ENCODE measurements around the gene ASB16. TPM values are rescaled to one million over a fixed set of nuclear protein-coding genes. Genes with fewer than 3 reads are reported as not detected.

The ASB16 gene
- total and polyA plus RNA-seq, 2 donors (not counting 1 experiment from before 2014, with no cell fraction given) = 0.17 TPM; not detected in 1

DNA sequence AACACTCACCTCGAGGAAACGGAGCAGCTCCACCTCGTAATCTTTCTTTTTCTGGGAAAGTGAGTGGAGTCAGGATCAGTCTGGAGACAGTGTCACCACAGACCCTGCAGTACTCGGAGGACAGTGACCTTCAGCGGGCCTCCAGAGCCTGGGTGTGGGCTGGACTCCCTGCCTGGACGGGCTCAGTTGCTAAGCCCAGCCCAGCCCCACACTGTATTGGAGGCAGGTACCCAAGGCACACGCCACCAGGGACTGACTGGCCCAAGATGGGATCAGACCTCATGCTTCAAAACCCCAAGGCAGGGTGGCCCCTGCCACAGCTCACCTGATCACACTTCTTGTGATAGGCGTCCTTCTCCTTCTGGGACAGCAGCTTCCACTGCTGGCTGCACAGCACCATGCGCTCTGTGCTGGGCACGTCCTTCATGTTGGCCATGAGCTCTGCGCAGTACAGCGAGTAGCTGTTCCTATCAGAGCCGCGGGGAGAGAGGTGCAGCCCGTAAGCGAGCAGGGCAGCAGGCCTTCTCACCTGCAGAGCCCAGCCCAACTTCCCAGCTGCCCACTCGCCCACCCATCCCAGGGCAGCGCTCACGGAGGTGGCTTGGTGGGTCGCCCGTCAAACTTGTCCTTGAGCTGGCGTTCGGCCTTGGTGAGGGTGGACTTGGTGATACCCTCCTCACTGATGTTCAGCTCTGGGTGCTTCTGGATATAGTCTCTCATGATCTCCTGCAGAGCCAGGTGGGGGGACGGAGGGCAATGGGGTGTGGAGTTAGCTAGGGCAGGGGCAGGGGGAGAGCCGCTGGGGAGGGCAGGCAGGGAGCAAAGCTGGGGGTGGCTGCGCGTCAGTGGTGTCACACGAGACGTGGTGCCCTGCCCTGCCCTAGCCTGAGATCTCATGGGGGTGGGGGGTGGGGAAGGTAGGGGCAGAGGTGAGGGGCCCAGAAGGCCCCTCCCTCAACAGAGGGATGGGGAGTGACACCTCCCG is 41.1 kb downstream of the ASB16 start:
- Histone ChIP-seq H3K9me3 (ENCODE audit: control insufficient read depth, insufficient read depth, low read depth, low read length) (no peaks in the 10 kb centered on the region), H3K27ac (ENCODE audit: insufficient read depth, low read length) (no peak overlapping the region), H3K27me3 (ENCODE audit: control insufficient read depth, insufficient read depth, low read length) (no peaks in the 10 kb centered on the region), H3K4me1 (ENCODE audit: control insufficient read depth, extremely low read depth, insufficient read depth, low read length) (peaks cover 20% of the 10 kb centered on the region), H3K9ac (ENCODE audit: insufficient read depth, low read length) (no peak overlapping the region), H2AFZ (ENCODE audit: low read length) (no peak overlapping the region), H3K36me3 (ENCODE audit: control insufficient read depth, insufficient read depth, low read length) (peaks cover 57% of the 10 kb centered on the region), H3K4me2 (ENCODE audit: extremely low read depth, insufficient read depth, low read length) (no peak overlapping the region), H3K4me3 (replicated peaks in 1 of 4; ENCODE audit: control extremely low read depth in 1 of 4, insufficient read depth in 1 of 4, low read depth in 3 of 4, low read length in 4 of 4) (no peak overlapping the region), H4K20me1 (ENCODE audit: control insufficient read depth, extremely low read depth, insufficient read depth, low read length) (no peaks in the 10 kb centered on the region), H3K79me2 (ENCODE audit: control insufficient read depth, insufficient read depth, low read length) (peaks cover 5% of the 10 kb centered on the region)
- TF ChIP-seq EZH2 (IDR thresholded peaks at IDR 0.05; ENCODE audit: low read length, missing control alignments) = no peak
- TF ChIP-seq, protein P1, sequence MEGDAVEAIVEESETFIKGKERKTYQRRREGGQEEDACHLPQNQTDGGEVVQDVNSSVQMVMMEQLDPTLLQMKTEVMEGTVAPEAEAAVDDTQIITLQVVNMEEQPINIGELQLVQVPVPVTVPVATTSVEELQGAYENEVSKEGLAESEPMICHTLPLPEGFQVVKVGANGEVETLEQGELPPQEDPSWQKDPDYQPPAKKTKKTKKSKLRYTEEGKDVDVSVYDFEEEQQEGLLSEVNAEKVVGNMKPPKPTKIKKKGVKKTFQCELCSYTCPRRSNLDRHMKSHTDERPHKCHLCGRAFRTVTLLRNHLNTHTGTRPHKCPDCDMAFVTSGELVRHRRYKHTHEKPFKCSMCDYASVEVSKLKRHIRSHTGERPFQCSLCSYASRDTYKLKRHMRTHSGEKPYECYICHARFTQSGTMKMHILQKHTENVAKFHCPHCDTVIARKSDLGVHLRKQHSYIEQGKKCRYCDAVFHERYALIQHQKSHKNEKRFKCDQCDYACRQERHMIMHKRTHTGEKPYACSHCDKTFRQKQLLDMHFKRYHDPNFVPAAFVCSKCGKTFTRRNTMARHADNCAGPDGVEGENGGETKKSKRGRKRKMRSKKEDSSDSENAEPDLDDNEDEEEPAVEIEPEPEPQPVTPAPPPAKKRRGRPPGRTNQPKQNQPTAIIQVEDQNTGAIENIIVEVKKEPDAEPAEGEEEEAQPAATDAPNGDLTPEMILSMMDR (conservative IDR thresholded peaks at IDR 0.05 in 1 of 2, IDR thresholded peaks at IDR 0.05 in 1 of 2; ENCODE audit: low read depth in 1 of 2, low read length in 2 of 2) = no peak
- DNase-seq (ENCODE audit: low read depth in 2 of 2) = no peak

DNA sequence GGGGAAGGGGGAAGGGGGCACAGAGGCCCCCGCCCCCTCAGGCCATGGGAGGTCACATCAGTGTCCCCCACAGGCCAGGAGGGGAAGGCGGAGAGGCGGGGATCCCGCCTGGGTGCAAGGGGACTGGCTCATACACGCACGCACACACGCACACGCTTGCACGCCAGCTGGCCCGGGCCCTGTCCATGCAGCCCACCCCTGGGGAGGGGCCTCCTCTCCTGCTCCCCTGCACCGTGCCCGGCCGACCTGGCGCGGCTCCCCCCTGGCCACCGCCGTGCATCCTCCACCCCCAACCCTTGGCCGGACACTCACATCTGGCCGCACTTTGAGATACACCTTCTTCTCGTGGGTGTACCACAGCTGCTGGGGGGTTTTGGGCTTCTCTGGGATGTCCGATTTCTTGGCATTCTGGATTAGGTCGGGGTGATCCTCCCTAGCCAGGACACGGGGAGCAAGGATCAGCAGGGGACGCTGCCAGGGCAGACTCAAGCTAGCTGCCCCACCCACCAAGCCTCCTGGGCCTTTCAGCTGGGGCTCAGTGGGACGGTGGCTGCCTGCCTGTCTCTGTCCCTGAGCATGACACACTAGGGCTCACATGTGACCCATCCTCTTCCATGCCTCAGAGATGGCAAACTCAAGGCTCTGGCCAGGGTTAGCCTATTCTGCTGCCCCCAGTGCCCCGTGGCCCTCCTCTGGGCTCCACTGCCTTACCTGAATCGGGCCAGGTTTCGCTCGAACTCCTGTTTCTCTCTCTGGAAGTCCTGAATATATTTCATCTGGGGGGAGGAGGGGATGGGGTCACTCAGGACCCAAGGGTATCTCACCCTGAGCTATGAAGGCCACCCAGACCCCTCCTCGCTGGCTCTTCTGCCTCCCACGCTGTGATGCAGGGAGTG is 42.3 kb downstream of the ASB16 start:
- H3K4me3 ChIP-seq (replicated peaks in 1 of 4; ENCODE audit: control extremely low read depth in 1 of 4, insufficient read depth in 1 of 4, low read depth in 3 of 4, low read length in 4 of 4) = no peak overlapping the region
- no peak overlapping the region for H3K4me2 ChIP-seq (ENCODE audit: extremely low read depth, insufficient read depth, low read length)
- H3K27ac ChIP-seq (ENCODE audit: insufficient read depth, low read length) = no peak overlapping the region
- H3K27me3 ChIP-seq (ENCODE audit: control insufficient read depth, insufficient read depth, low read length) = no peaks in the 10 kb centered on the region
- no peak overlapping the region for H2AFZ ChIP-seq (ENCODE audit: low read length)
- no peaks in the 10 kb centered on the region for H4K20me1 ChIP-seq (ENCODE audit: control insufficient read depth, extremely low read depth, insufficient read depth, low read length)
- H3K9ac ChIP-seq (ENCODE audit: insufficient read depth, low read length) = no peak overlapping the region
- no peak for DNase-seq (ENCODE audit: low read depth in 2 of 2)
- no peaks in the 10 kb centered on the region for H3K9me3 ChIP-seq (ENCODE audit: control insufficient read depth, insufficient read depth, low read depth, low read length)
- TF ChIP-seq EZH2 (IDR thresholded peaks at IDR 0.05; ENCODE audit: low read length, missing control alignments) = no peak
- TF ChIP-seq, protein P1 (conservative IDR thresholded peaks at IDR 0.05 in 1 of 2, IDR thresholded peaks at IDR 0.05 in 1 of 2; ENCODE audit: low read depth in 1 of 2, low read length in 2 of 2) = no peak
- peaks cover 47% of the 10 kb centered on the region for H3K36me3 ChIP-seq (ENCODE audit: control insufficient read depth, insufficient read depth, low read length)
- peaks cover 26% of the 10 kb centered on the region for H3K4me1 ChIP-seq (ENCODE audit: control insufficient read depth, extremely low read depth, insufficient read depth, low read length)
- peaks cover 17% of the 10 kb centered on the region for H3K79me2 ChIP-seq (ENCODE audit: control insufficient read depth, insufficient read depth, low read length)
